Frontal cortex (tissue), 4 donors: ENCODE data around the gene SIRPA. TPM values are rescaled to one million over a fixed set of nuclear protein-coding genes. Genes with fewer than 3 reads are reported as not detected.

Source experiments
- DNase-seq, 2 donors: peaks; one replicate each; pipeline ENCODE4 v3.0.0; 2012; ENCODE audit warnings: low spot score in 2 of 2
- FAIRE-seq: peaks from 2 replicates; lab custom pipeline; 2012; peaks lifted over from hg19 to GRCh38; lab: Jason Lieb, UNC
- total RNA-seq: library from RNA; depleted of rRNA; stranded (reverse); fragments of >200 nt; gene quantifications from one replicate; pipeline ENCODE4 v1.2.3, GENCODE V29; 2014
- donor health status: control.
- donor health status: control.
- donor health status: control.

Gene SIRPA
- total RNA-seq, 1 donor from 2014 or later = 6.1 TPM

GRCh38 chr20:1944345-1945091, 49.3 kb downstream of the SIRPA start:
- FAIRE-seq (no peak), DNase-seq (no peak)

GRCh38 chr20:1945134-1945618, 50.0 kb downstream of the SIRPA start:
- FAIRE-seq = no peak
- no peak for DNase-seq

GRCh38 chr20:1945660-1946059, 50.5 kb downstream of the SIRPA start:
- FAIRE-seq (no peak), DNase-seq (no peak)

- FAIRE-seq (no peak), DNase-seq (no peak)
These were observed 51.2 kb downstream of the SIRPA start for GRCh38 chr20:1946442-1946761.

- FAIRE-seq (no peak), DNase-seq (no peak)
These were observed 51.7 kb downstream of the SIRPA start for GRCh38 chr20:1946762-1947534.

- DNase-seq = no peak
- FAIRE-seq = no peak
These were observed 52.3 kb downstream of the SIRPA start for GRCh38 chr20:1947535-1947846.

- FAIRE-seq (no peak), DNase-seq (no peak)
These were observed 54.3 kb downstream of the SIRPA start for GRCh38 chr20:1949347-1950100.

- DNase-seq (no peak), FAIRE-seq (no peak)
These were observed 55.6 kb downstream of the SIRPA start for GRCh38 chr20:1950836-1951235.

- DNase-seq (no peak), FAIRE-seq (no peak)
These were observed 56.4 kb downstream of the SIRPA start for GRCh38 chr20:1951436-1952115.

- DNase-seq (no peak), FAIRE-seq (no peak)
These were observed 57.7 kb downstream of the SIRPA start for GRCh38 chr20:1952737-1953530.

GRCh38 chr20:1953621-1954020, 58.4 kb downstream of the SIRPA start:
- FAIRE-seq (no peak), DNase-seq (no peak)

- no peak for FAIRE-seq
- no peak for DNase-seq
These were observed 60.0 kb downstream of the SIRPA start for GRCh38 chr20:1955217-1955616.

GRCh38 chr20:1958426-1958825, 63.2 kb downstream of the SIRPA start:
- no peak for DNase-seq
- FAIRE-seq = no peak

GRCh38 chr20:1959156-1959555, 63.9 kb downstream of the SIRPA start:
- no peak for DNase-seq
- FAIRE-seq = no peak

GRCh38 chr20:1961374-1961773, 66.2 kb downstream of the SIRPA start:
- FAIRE-seq (no peak), DNase-seq (no peak)

- FAIRE-seq = no peak
These were observed 68.9 kb downstream of the SIRPA start for GRCh38 chr20:1964061-1964460.

GRCh38 chr20:1964659-1965405, 69.6 kb downstream of the SIRPA start:
- no peak for DNase-seq
- no peak for FAIRE-seq

More at GRCh38 chr20:1964061-1964460, 68.9 kb downstream of the SIRPA start:
- DNase-seq = no peak

GRCh38 chr20:1965520-1966351, 70.5 kb downstream of the SIRPA start:
- DNase-seq = peak; percentile 54 to 73
- no peak for FAIRE-seq
